Measurements from ENCODE around the gene BMS1.
A peak's percentile ranks its signal among the peaks of the same experiment; 100 is the strongest.
"Not testable (repeated sequence)": the region's sequence is repeated elsewhere in the genome, so short reads cannot be mapped to it uniquely, and the experiment has no call there.

The BMS1 gene

GRCh38 chr10:42782446-42783180 lies at the start of gene BMS1:
Gene BMS1, plus strand, starts transcription at chr10:42782795. Its CDS starts 1,600 bp downstream, at chr10:42784395.
- Histone ChIP-seq H3K9me3 (ENCODE audit: control insufficient read depth, low read depth, low read length) (no peaks in the 10 kb centered on the region), H3K4me1 (ENCODE audit: control insufficient read depth, low read depth, low read length) (no peaks in the 10 kb centered on the region), H3K36me3 (ENCODE audit: control insufficient read depth, low read depth, low read length) (peaks cover 32% of the 10 kb centered on the region), H3K9ac (ENCODE audit: low read length) (peak within 1 kb of the TSS; percentile 86), H3K27me3 (ENCODE audit: control insufficient read depth, insufficient read depth, low read length) (peaks cover 9% of the 10 kb centered on the region), H3K27ac (ENCODE audit: low read length) (peak within 1 kb of the TSS; percentile 64), H3K4me3 (ENCODE audit: low read length) (peak within 1 kb of the TSS; percentile 94)

- peaks cover 46% of the 10 kb centered on the region for H3K9me3 ChIP-seq (ENCODE audit: control insufficient read depth, low read depth, low read length)
- no peaks in the 10 kb centered on the region for H3K27me3 ChIP-seq (ENCODE audit: control insufficient read depth, insufficient read depth, low read length)
- no peaks in the 10 kb centered on the region for H3K4me1 ChIP-seq (ENCODE audit: control insufficient read depth, low read depth, low read length)
- no peak overlapping the region for H3K4me3 ChIP-seq (ENCODE audit: low read length)
- no peak overlapping the region for H3K27ac ChIP-seq (ENCODE audit: low read length)
- no peaks in the 10 kb centered on the region for H3K36me3 ChIP-seq (ENCODE audit: control insufficient read depth, low read depth, low read length)
- H3K9ac ChIP-seq (ENCODE audit: low read length), result no peak overlapping the region
Measured at GRCh38 chr10:42734536-42734935, 48.1 kb upstream of the BMS1 start.

GRCh38 chr10:42738679-42739078 lies 43.9 kb upstream of the BMS1 start:
- no peaks in the 10 kb centered on the region for H3K4me1 ChIP-seq (ENCODE audit: control insufficient read depth, low read depth, low read length)

GRCh38 chr10:42741536-42741935 lies 41.1 kb upstream of the BMS1 start:
- H3K4me1 ChIP-seq (ENCODE audit: control insufficient read depth, low read depth, low read length); H3K27ac ChIP-seq (ENCODE audit: low read length); H3K9ac ChIP-seq (ENCODE audit: low read length); H3K27me3 ChIP-seq (ENCODE audit: control insufficient read depth, insufficient read depth, low read length); H3K4me3 ChIP-seq (ENCODE audit: low read length); H3K36me3 ChIP-seq (ENCODE audit: control insufficient read depth, low read depth, low read length): not testable (repeated sequence)
- H3K9me3 ChIP-seq (ENCODE audit: control insufficient read depth, low read depth, low read length), result peaks cover 32% of the 10 kb centered on the region

More at GRCh38 chr10:42738679-42739078, 43.9 kb upstream of the BMS1 start:
- Histone ChIP-seq H3K27me3 (ENCODE audit: control insufficient read depth, insufficient read depth, low read length) (no peaks in the 10 kb centered on the region), H3K4me3 (ENCODE audit: low read length) (no peak overlapping the region), H3K36me3 (ENCODE audit: control insufficient read depth, low read depth, low read length) (no peaks in the 10 kb centered on the region), H3K9ac (ENCODE audit: low read length) (no peak overlapping the region), H3K9me3 (ENCODE audit: control insufficient read depth, low read depth, low read length) (peaks cover 28% of the 10 kb centered on the region), H3K27ac (ENCODE audit: low read length) (no peak overlapping the region)

GRCh38 chr10:42743697-42744096 lies 38.9 kb upstream of the BMS1 start:
- H3K4me3 ChIP-seq (ENCODE audit: low read length), result no peak overlapping the region
- H3K4me1 ChIP-seq (ENCODE audit: control insufficient read depth, low read depth, low read length), result no peaks in the 10 kb centered on the region
- H3K9ac ChIP-seq (ENCODE audit: low read length), result no peak overlapping the region
- no peaks in the 10 kb centered on the region for H3K27me3 ChIP-seq (ENCODE audit: control insufficient read depth, insufficient read depth, low read length)
- H3K27ac ChIP-seq (ENCODE audit: low read length), result no peak overlapping the region
- H3K36me3 ChIP-seq (ENCODE audit: control insufficient read depth, low read depth, low read length), result no peaks in the 10 kb centered on the region
- H3K9me3 ChIP-seq (ENCODE audit: control insufficient read depth, low read depth, low read length), result peaks cover 29% of the 10 kb centered on the region

GRCh38 chr10:42744134-42744701 lies 38.4 kb upstream of the BMS1 start:
- Histone ChIP-seq H3K9me3 (ENCODE audit: control insufficient read depth, low read depth, low read length) (peaks cover 28% of the 10 kb centered on the region), H3K27ac (ENCODE audit: low read length) (no peak overlapping the region), H3K4me3 (ENCODE audit: low read length) (no peak overlapping the region)

GRCh38 chr10:42753126-42753506 lies 29.5 kb upstream of the BMS1 start:
- H3K4me1 ChIP-seq (ENCODE audit: control insufficient read depth, low read depth, low read length), result no peaks in the 10 kb centered on the region
- H3K9ac ChIP-seq (ENCODE audit: low read length), result no peak overlapping the region
- H3K27ac ChIP-seq (ENCODE audit: low read length), result no peak overlapping the region
- H3K27me3 ChIP-seq (ENCODE audit: control insufficient read depth, insufficient read depth, low read length), result peaks cover 64% of the 10 kb centered on the region
- no peaks in the 10 kb centered on the region for H3K36me3 ChIP-seq (ENCODE audit: control insufficient read depth, low read depth, low read length)
- H3K9me3 ChIP-seq (ENCODE audit: control insufficient read depth, low read depth, low read length), result no peaks in the 10 kb centered on the region
- H3K4me3 ChIP-seq (ENCODE audit: low read length), result peak overlapping the region; percentile 57

More at GRCh38 chr10:42744134-42744701, 38.4 kb upstream of the BMS1 start:
- Histone ChIP-seq H3K36me3 (ENCODE audit: control insufficient read depth, low read depth, low read length) (no peaks in the 10 kb centered on the region), H3K27me3 (ENCODE audit: control insufficient read depth, insufficient read depth, low read length) (no peaks in the 10 kb centered on the region), H3K9ac (ENCODE audit: low read length) (no peak overlapping the region), H3K4me1 (ENCODE audit: control insufficient read depth, low read depth, low read length) (no peaks in the 10 kb centered on the region)

- H3K36me3 ChIP-seq (ENCODE audit: control insufficient read depth, low read depth, low read length), result no peaks in the 10 kb centered on the region
- no peak overlapping the region for H3K9ac ChIP-seq (ENCODE audit: low read length)
- no peak overlapping the region for H3K27ac ChIP-seq (ENCODE audit: low read length)
- peaks cover 70% of the 10 kb centered on the region for H3K27me3 ChIP-seq (ENCODE audit: control insufficient read depth, insufficient read depth, low read length)
- no peaks in the 10 kb centered on the region for H3K9me3 ChIP-seq (ENCODE audit: control insufficient read depth, low read depth, low read length)
- peak overlapping the region; percentile 57 for H3K4me3 ChIP-seq (ENCODE audit: low read length)
- H3K4me1 ChIP-seq (ENCODE audit: control insufficient read depth, low read depth, low read length), result no peaks in the 10 kb centered on the region
Measured at GRCh38 chr10:42753507-42754154, 29.0 kb upstream of the BMS1 start.

- Histone ChIP-seq H3K9me3 (ENCODE audit: control insufficient read depth, low read depth, low read length) (no peaks in the 10 kb centered on the region), H3K9ac (ENCODE audit: low read length) (no peak overlapping the region), H3K27ac (ENCODE audit: low read length) (no peak overlapping the region), H3K4me3 (ENCODE audit: low read length) (peak overlapping the region; percentile 57), H3K27me3 (ENCODE audit: control insufficient read depth, insufficient read depth, low read length) (peaks cover 70% of the 10 kb centered on the region), H3K4me1 (ENCODE audit: control insufficient read depth, low read depth, low read length) (no peaks in the 10 kb centered on the region), H3K36me3 (ENCODE audit: control insufficient read depth, low read depth, low read length) (no peaks in the 10 kb centered on the region)
Measured at GRCh38 chr10:42754155-42755027, 28.2 kb upstream of the BMS1 start.

- no peak overlapping the region for H3K9ac ChIP-seq (ENCODE audit: low read length)
- H3K27me3 ChIP-seq (ENCODE audit: control insufficient read depth, insufficient read depth, low read length), result peaks cover 70% of the 10 kb centered on the region
- H3K27ac ChIP-seq (ENCODE audit: low read length), result no peak overlapping the region
- H3K4me3 ChIP-seq (ENCODE audit: low read length), result peak overlapping the region; percentile 57
- no peaks in the 10 kb centered on the region for H3K36me3 ChIP-seq (ENCODE audit: control insufficient read depth, low read depth, low read length)
- H3K4me1 ChIP-seq (ENCODE audit: control insufficient read depth, low read depth, low read length), result no peaks in the 10 kb centered on the region
- no peaks in the 10 kb centered on the region for H3K9me3 ChIP-seq (ENCODE audit: control insufficient read depth, low read depth, low read length)
Measured at GRCh38 chr10:42755028-42755451, 27.6 kb upstream of the BMS1 start.

- H3K27me3 ChIP-seq (ENCODE audit: control insufficient read depth, insufficient read depth, low read length), result peaks cover 70% of the 10 kb centered on the region
Measured at GRCh38 chr10:42755556-42756093, 27.0 kb upstream of the BMS1 start.

More at GRCh38 chr10:42755556-42756093, 27.0 kb upstream of the BMS1 start:
- no peak overlapping the region for H3K9ac ChIP-seq (ENCODE audit: low read length)
- no peaks in the 10 kb centered on the region for H3K4me1 ChIP-seq (ENCODE audit: control insufficient read depth, low read depth, low read length)
- H3K9me3 ChIP-seq (ENCODE audit: control insufficient read depth, low read depth, low read length), result no peaks in the 10 kb centered on the region
- H3K4me3 ChIP-seq (ENCODE audit: low read length), result no peak overlapping the region
- H3K27ac ChIP-seq (ENCODE audit: low read length), result no peak overlapping the region
- no peaks in the 10 kb centered on the region for H3K36me3 ChIP-seq (ENCODE audit: control insufficient read depth, low read depth, low read length)
